Activated CD8-positive, alpha-beta memory T cell treated with anti-CD3 and anti-CD28 coated beads, Interleukin-2, amount 10 ng/mL, durations not matched to agents 7 days and 5 days (primary cell): ENCODE measurements around the gene ADGRB2. TPM values are rescaled to one million over a fixed set of nuclear protein-coding genes. Genes with fewer than 3 reads are reported as not detected.

Experiments used
- ATAC-seq: fragments of 150-1000 bp; cut with Tn5 transposase; one replicate; pipeline ENCODE4 v1.10.0; 2021; ENCODE audit warnings: moderate library complexity
- CTCF ChIA-PET: fragments of 350-600 bp; sonication (Branson Sonifier 250); formaldehyde crosslinking; loops from one replicate; lab custom pipeline; 2021; ENCODE audit warnings: antibody characterized with exemption; lab: Charles Lee
- DNase-seq: peaks from one replicate; pipeline ENCODE4 v3.0.0-alpha.2; 2020
- H3K27ac Mint-ChIP-seq: one replicate; pipeline ENCODE4 v1.8.0; 2021; ENCODE audit warnings: mild to moderate bottlenecking, mixed read lengths
- H3K27me3 Mint-ChIP-seq: one replicate; pipeline ENCODE4 v1.8.0; 2021; ENCODE audit warnings: mixed read lengths
- H3K36me3 Mint-ChIP-seq: one replicate; pipeline ENCODE4 v1.8.0; 2021; ENCODE audit warnings: mild to moderate bottlenecking, mixed read lengths
- H3K4me1 Mint-ChIP-seq: one replicate; pipeline ENCODE4 v1.8.0; 2021; ENCODE audit warnings: mixed read lengths
- H3K4me3 Mint-ChIP-seq: one replicate; pipeline ENCODE4 v1.8.0; 2021; ENCODE audit warnings: mild to moderate bottlenecking, moderate library complexity, mixed read lengths
- H3K9me3 Mint-ChIP-seq: one replicate; pipeline ENCODE4 v1.8.0; 2022; ENCODE audit warnings: low read depth, mixed read lengths
- total RNA-seq, 2 experiments: library from RNA; stranded (reverse); gene quantifications; one replicate each; pipeline ENCODE4 v1.2.3, GENCODE V29; 2021

Gene ADGRB2
- total RNA-seq, 2 experiments from 2014 or later, result 0.07 to 1.3 TPM

DNA sequence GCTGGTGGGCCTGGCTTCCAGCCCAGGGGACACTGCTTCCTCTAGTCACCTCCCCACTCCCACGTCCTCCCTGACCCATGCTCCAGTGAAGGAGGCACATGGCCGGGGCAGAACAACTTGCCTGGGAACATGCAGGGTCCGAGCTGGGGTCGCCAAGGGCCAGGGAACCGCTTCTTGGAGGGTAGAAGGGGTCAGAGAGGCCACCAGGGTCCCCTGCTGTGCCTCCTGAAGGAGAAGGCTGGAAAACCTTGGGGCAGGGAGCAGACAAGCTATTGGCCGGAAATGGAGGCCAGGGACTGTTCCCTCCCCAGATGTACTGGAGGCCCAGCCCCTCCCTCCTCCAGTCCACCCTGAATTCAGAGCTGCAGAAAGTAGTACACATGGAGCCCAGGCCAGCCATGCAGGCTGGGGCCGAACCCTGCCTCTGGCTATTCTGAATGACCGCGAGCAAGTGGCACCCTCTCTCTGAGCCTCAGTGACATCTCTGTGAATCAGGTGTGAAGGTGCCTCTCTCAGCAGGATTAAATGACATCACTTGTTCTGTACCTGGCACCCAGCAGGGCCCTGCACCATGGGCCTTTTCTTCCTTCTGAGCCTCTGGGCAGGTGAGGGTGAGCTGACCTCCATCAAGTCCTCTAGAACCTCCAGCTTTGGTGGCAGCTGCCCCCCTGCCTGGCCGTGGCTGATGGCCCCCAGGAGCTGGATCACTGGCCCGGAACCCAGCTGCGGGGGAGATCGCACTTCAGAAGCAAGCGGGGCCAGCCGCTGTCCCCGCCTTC is 35.9 kb upstream of the ADGRB2 start:
- H3K27me3 Mint-ChIP-seq, result peaks cover 33% of the 10 kb centered on the region
- CTCF ChIA-PET, result interaction anchor here (1.1 to 1.7 kb wide), 3 partner anchors 11 to 164 kb away, joined by 4 to 12 read pairs (median 5); partner anchors contain the start of gene SPOCD1
- ATAC-seq, result no peak
- H3K36me3 Mint-ChIP-seq, result no peaks in the 10 kb centered on the region
- no peak for DNase-seq
- peaks cover 8% of the 10 kb centered on the region for H3K4me1 Mint-ChIP-seq
- no peak overlapping the region for H3K27ac Mint-ChIP-seq
- no peak overlapping the region for H3K4me3 Mint-ChIP-seq
- H3K9me3 Mint-ChIP-seq, result no peaks in the 10 kb centered on the region

DNA sequence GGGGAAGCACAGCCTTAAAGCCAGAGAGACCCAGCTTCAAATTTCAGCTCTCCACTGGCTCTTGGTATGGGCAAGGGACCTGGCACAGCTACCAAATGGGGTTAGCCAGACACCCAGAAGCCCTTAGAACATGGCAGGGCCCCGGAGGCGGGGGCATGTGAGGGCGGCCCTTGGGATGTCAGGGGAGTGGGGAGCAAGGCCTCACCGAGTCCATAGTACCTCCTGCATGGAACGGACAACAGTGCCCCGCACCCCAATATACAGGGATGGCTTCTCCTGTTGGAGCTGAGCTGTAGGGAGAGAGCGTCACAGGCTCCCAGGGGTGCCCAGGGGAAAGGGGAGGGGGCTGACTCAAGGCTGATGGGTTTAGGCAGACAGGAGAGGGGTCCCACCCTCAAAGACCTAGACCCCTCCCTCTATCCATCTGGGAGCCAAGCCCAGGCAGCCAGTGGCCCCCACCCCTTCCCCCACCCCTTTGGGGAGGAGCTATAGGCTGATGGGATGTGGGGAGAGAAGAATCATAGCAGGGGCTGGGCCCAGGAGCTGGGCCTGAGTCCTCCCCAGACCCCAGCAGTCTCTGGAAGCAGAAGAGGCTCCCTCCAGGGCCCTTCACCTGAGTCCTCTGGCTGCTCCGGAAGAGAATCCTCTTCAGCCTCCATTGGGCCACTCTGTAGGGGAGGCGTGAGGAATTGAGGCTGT is 35.2 kb upstream of the ADGRB2 start:
- DNase-seq (no peak), ATAC-seq (no peak)
- CTCF ChIA-PET, result interaction anchor here (1.4 to 1.7 kb wide), 2 partner anchors 10 to 165 kb away, joined by 5 to 12 read pairs; no protein-coding TSS in a partner anchor
- H3K36me3 Mint-ChIP-seq, result no peaks in the 10 kb centered on the region
- H3K4me3 Mint-ChIP-seq, result no peak overlapping the region
- H3K4me1 Mint-ChIP-seq, result peaks cover 8% of the 10 kb centered on the region
- H3K27ac Mint-ChIP-seq, result no peak overlapping the region
- H3K27me3 Mint-ChIP-seq, result peaks cover 33% of the 10 kb centered on the region
- H3K9me3 Mint-ChIP-seq, result no peaks in the 10 kb centered on the region

DNA sequence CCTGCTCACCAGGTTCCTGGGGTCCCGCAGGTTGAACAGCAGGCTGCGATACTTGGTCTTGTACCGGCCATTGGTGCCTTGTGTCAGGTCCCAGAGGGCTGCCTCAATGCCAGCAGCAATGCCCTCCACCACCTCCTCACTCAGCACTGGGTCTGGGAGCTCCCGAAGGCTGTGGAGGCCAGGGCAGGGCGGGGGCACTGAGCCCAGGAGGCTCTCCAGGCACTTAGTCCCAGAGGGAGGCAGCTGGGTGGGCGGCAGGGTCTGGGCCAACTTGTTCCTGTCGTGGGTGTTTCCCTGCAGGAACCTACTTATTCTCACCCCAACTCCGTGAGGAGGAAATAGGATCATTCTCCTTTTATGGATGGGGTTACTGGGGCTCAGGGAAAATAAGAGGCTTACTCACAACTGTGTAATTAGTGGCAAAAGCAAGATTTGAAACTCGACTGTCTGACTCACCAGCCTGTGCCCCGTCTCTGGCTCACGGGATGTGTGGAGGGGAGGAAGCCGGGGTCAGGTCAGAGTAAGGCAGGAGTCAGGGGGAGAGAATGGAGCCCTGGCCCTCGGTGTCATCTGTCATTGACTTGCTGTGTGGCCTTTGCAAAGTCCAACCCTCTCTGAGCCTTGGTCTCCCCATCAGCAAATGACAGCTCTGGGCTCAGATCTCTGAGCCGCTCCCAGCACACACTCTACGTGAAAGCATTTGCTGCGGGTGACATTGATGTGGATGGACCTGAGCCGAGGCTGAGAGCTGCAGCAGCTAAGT is 34.5 kb upstream of the ADGRB2 start:
- Mint-ChIP-seq H3K27me3 (peaks cover 26% of the 10 kb centered on the region), H3K27ac (no peak overlapping the region), H3K4me3 (no peak overlapping the region), H3K36me3 (no peaks in the 10 kb centered on the region), H3K4me1 (peaks cover 8% of the 10 kb centered on the region), H3K9me3 (no peaks in the 10 kb centered on the region)
- CTCF ChIA-PET, result interaction anchor here (1.2 to 1.7 kb wide), 3 partner anchors 9 to 165 kb away, joined by 5 to 12 read pairs (median 8); no protein-coding TSS in a partner anchor
- DNase-seq (peak; percentile 40), ATAC-seq (peak; percentile 55)

DNA sequence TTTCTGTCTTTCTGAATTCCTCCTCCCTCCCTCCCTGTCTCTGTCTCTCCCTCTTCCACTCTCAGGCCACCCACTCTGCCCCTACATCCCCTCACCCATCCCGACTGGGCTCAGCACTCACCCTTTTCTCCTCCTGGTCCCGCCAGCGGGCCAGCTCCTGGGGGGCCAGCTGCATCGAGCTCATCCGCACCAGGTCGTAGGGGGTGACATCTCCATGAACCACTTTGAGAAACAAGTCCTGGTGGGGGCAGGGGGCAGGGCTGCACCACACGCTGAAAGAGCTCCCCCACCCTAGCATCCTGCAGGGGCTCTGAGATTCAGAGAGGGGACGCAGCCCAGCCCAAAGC is 33.9 kb upstream of the ADGRB2 start:
- CTCF ChIA-PET, result interaction anchor here (1.2 kb wide), 1 partner anchor 9 kb away, joined by 8 read pairs; no protein-coding TSS in a partner anchor
- ATAC-seq (no peak), DNase-seq (no peak)
- Mint-ChIP-seq H3K9me3 (no peaks in the 10 kb centered on the region), H3K27ac (no peak overlapping the region), H3K27me3 (peaks cover 24% of the 10 kb centered on the region), H3K4me1 (peaks cover 8% of the 10 kb centered on the region), H3K36me3 (no peaks in the 10 kb centered on the region), H3K4me3 (no peak overlapping the region)

DNA sequence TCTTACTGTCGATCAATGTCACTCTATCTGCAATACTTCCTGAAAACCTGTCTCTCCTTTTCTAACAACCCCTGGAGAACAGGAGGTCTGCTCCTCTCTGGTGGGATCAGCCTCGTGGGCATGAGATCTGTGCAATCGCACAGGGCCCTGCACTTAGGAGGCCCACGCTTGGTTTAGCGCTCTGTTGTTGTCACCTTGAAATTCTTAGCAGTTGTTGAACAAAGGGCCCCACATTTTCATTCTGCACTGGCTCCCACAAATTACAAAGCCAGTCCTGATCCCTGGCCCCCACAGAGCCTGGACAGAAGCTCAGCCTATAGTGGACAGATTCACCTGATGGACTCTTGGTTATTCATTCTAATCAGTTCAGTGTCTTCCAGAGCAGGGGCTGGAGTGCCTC is 33.1 kb upstream of the ADGRB2 start:
- Mint-ChIP-seq H3K4me3 (no peak overlapping the region), H3K27me3 (peaks cover 19% of the 10 kb centered on the region), H3K4me1 (peaks cover 7% of the 10 kb centered on the region), H3K9me3 (no peaks in the 10 kb centered on the region), H3K36me3 (no peaks in the 10 kb centered on the region), H3K27ac (no peak overlapping the region)
- CTCF ChIA-PET, result interaction anchor here (1.2 kb wide), 1 partner anchor 8 kb away, joined by 8 read pairs; no protein-coding TSS in a partner anchor
- ATAC-seq, result no peak
- no peak for DNase-seq

DNA sequence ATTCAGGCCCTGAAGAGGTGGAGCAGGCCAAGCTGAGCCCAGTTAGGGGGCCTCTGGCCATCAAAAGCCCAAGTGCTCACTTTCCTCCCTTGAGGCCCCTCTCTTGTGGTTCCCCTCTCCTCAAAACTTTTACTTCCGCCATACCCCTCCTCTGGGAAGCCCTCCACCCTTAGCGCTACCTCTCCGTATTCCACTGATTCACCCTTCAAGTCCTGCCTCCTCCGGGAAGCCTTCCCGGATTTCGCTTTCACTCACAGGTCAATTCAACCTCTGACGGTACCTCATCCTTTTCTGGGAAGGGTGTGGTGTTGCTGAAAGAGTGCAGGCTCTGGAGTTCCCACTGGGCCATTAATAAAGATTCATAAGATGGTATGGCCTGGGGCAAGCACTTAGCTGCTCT is 32.6 kb upstream of the ADGRB2 start:
- CTCF ChIA-PET, result no interaction called here
- DNase-seq (no peak), ATAC-seq (no peak)
- H3K9me3 Mint-ChIP-seq, result no peaks in the 10 kb centered on the region
- H3K27ac Mint-ChIP-seq, result no peak overlapping the region
- no peaks in the 10 kb centered on the region for H3K36me3 Mint-ChIP-seq
- peaks cover 5% of the 10 kb centered on the region for H3K4me1 Mint-ChIP-seq
- H3K27me3 Mint-ChIP-seq, result peaks cover 18% of the 10 kb centered on the region
- no peak overlapping the region for H3K4me3 Mint-ChIP-seq

DNA sequence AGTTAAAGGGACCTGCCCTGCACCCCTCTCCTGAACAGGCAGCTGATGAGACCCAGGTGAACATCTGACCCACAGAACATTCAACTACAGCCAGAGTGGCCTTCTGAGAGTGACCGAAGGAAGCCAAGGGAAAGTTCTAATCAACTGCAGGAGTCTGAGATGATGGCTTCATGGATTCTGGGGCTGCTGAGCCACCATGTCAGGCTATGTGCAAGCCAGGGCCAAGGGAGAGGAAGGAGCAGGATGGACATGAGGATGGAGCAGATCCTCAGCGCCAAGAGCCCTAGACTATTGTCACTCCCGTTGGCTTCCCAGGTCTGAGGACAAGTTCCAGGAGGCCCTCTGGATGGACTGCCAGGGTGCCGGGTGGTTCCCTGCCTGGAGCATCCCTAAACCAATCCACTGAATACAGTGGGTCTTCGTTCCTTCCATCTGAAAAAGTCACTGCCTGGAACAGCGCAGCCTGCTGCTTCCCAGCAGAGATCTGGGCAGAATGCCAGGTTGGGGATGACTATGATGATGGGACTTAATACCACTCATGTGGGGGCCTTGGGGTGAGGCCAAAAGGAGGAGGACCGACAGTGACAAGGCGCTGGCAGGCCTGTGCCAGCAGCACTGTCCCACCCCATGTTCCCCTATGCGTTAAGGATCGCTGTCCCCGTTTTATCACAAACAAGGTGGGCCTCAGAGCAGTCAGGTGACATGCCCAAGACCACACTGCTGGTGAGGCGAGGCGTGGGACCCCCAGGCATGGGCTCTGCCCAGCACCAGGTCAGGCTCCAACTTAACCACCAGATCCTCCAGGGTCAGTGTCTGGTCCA is 31.9 kb upstream of the ADGRB2 start:
- H3K27ac Mint-ChIP-seq, result no peak overlapping the region
- CTCF ChIA-PET, result no interaction called here
- H3K27me3 Mint-ChIP-seq, result peaks cover 14% of the 10 kb centered on the region
- H3K4me1 Mint-ChIP-seq, result peaks cover 5% of the 10 kb centered on the region
- ATAC-seq, result no peak
- H3K36me3 Mint-ChIP-seq, result no peaks in the 10 kb centered on the region
- no peaks in the 10 kb centered on the region for H3K9me3 Mint-ChIP-seq
- H3K4me3 Mint-ChIP-seq, result no peak overlapping the region
- DNase-seq, result no peak

DNA sequence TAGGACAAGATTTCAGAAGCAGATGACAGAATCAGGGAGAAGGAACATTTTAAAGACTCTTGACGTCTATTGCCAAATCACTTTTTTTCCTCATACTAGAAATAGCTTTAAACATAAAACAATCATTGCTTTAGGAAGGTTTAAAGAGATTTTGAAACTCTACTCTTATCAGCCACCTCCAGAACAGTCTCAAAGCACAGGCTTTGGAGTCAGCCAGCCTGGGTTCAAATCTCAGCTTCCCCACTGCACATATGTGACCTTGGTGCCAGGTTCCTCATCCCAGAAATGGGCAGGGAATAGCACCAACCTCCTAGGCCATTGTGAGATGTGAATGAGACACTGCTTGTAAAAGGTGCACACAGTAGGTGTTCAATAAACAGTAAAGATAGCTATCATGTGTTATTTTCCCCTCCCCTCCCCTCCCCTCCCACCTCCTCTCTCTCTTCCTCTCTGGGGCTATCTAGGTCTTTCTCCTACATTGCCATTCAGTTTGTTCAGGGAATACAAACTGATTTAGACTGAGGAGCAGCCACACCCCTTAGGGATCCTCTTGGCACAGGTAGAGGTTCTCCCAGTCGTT is 31.0 kb upstream of the ADGRB2 start:
- no peak overlapping the region for H3K27ac Mint-ChIP-seq
- no peak overlapping the region for H3K4me3 Mint-ChIP-seq
- H3K9me3 Mint-ChIP-seq, result no peaks in the 10 kb centered on the region
- CTCF ChIA-PET, result no interaction called here
- H3K27me3 Mint-ChIP-seq, result peaks cover 9% of the 10 kb centered on the region
- H3K4me1 Mint-ChIP-seq, result peaks cover 5% of the 10 kb centered on the region
- no peak for ATAC-seq
- H3K36me3 Mint-ChIP-seq, result no peaks in the 10 kb centered on the region
- DNase-seq, result no peak

DNA sequence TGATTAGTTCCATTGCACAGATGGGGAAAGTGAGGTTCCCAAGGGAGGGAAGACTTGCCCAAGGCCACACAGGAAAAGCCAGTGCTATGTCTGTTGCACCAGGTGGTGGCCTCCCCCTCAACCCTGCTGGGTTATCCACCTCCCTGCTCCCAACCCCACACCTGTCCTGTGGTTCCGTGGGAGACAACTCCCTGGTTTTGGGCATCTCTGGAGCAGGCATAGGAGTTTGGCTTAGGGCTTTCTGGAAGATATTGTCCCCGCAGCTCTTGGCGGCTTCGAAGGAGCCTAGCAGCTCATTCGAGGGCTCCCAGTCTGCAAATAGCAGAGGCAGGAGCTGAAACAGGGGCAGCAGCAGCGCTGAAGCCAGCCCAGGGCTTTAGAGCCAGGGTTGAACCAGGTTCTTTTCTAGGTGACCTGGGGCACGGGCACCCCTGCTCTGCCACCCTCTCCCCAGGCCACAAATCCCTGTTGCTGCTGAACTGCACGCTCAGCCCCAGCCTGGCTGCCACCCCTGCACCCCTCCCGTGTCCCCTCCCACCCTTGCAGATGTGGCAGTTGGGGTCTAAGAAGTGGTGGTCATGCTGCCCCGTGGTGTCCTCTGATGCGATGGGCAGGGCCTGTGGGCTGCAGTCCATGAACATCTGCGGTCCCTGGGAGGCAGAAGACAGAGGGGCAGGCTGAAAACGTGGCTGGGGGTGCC is 29.6 kb upstream of the ADGRB2 start:
- Mint-ChIP-seq H3K9me3 (no peaks in the 10 kb centered on the region), H3K36me3 (no peaks in the 10 kb centered on the region), H3K4me3 (no peak overlapping the region), H3K27me3 (peaks cover 9% of the 10 kb centered on the region), H3K4me1 (peaks cover 5% of the 10 kb centered on the region), H3K27ac (no peak overlapping the region)
- ATAC-seq (no peak), DNase-seq (no peak)
- CTCF ChIA-PET, result no interaction called here

DNA sequence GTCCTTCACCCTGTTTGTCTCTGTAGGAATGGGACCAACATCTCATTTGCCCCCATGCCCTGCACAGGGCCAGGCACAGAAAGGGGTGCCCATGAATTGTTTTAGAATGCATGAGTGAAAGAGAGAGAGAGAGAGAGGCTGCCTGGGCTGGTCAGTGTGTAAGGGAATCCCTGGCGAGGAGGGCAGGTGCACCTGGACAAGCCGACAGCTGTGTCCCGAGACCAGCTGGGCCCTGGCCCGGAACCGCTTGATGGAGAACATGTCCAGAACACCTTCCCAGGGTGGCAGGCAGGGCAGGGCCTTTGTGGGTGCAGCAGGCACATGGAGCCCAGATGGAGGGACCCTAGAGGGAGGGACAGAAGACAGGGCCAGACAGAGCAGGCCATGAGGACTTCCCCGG is 28.9 kb upstream of the ADGRB2 start:
- no peak overlapping the region for H3K27ac Mint-ChIP-seq
- CTCF ChIA-PET, result interaction anchor here (1.2 kb wide), 1 partner anchor 26 kb away, joined by 3 read pairs; no protein-coding TSS in a partner anchor

DNA sequence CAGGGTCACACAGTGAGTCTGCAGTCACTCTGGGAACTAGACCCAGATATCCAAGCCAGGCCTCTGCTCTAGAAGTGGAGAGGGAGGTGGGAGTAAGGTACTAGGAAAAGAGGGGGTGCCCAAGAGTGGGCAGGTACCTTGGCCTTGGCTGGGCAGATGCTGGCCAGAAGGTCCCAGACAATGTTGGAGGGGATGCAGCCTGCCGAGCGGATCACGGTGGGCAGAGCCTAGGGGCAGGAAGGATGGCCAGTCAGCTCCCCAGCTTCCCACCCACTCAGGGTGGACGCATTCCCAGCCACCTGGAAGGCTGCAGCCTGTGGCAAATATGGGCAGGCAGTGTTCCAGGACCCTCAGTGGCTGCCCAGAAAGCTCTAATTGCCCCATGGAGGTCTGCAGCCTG is 28.4 kb upstream of the ADGRB2 start:
- CTCF ChIA-PET, result interaction anchor here (1.2 to 5.5 kb wide), 2 partner anchors 25 to 171 kb away, joined by 3 to 45 read pairs; no protein-coding TSS in a partner anchor
- no peaks in the 10 kb centered on the region for H3K9me3 Mint-ChIP-seq
- no peak overlapping the region for H3K4me3 Mint-ChIP-seq
- peaks cover 10% of the 10 kb centered on the region for H3K4me1 Mint-ChIP-seq
- no peaks in the 10 kb centered on the region for H3K36me3 Mint-ChIP-seq
- H3K27me3 Mint-ChIP-seq, result peaks cover 9% of the 10 kb centered on the region
- H3K27ac Mint-ChIP-seq, result no peak overlapping the region
- ATAC-seq, result no peak
- no peak for DNase-seq

More for the DNA sequence above, 28.9 kb upstream of the ADGRB2 start:
- Mint-ChIP-seq H3K27me3 (peaks cover 9% of the 10 kb centered on the region), H3K4me3 (no peak overlapping the region), H3K9me3 (no peaks in the 10 kb centered on the region), H3K4me1 (peaks cover 5% of the 10 kb centered on the region), H3K36me3 (no peaks in the 10 kb centered on the region)
- ATAC-seq (no peak), DNase-seq (no peak)

DNA sequence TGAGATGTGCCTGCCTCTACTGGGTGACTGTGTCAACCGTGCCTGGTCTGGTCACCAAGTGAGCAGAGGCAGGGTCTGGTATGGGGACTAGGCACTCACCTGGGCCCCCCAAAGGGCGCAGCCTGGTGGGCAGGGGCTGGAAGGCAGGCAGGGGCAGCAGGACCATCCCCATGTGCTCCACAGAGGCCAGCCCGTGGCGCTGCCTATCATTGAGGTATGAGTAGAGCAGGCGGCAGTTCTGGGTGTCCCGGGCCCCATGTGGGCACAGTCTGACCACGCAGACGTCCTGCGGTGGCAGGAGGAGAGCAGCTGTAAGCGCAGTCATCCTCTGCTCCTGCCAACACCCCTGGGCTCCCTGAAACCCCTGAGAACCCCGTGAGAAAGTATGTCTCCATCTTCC is 28.0 kb upstream of the ADGRB2 start:
- H3K27me3 Mint-ChIP-seq, result peaks cover 9% of the 10 kb centered on the region
- no peak overlapping the region for H3K27ac Mint-ChIP-seq
- DNase-seq, result no peak
- H3K4me1 Mint-ChIP-seq, result peaks cover 11% of the 10 kb centered on the region
- no peak for ATAC-seq
- no peaks in the 10 kb centered on the region for H3K36me3 Mint-ChIP-seq
- H3K9me3 Mint-ChIP-seq, result no peaks in the 10 kb centered on the region
- no peak overlapping the region for H3K4me3 Mint-ChIP-seq
- CTCF ChIA-PET, result interaction anchor here (1.2 to 5.5 kb wide), 3 partner anchors 25 to 171 kb away, joined by 3 to 100 read pairs (median 45); no protein-coding TSS in a partner anchor
